NCI-H2171 treated with DMSO at 0.1 percent for 48 hours (cell line): ENCODE data around the gene MRPL43.
A peak's percentile ranks its signal among the peaks of the same experiment; 100 is the strongest.
"Not testable (repeated sequence)": the region's sequence is repeated elsewhere in the genome, so short reads cannot be mapped to it uniquely, and the experiment has no call there.

Experiments
- DNase-seq: peaks from one replicate; lab custom pipeline; 2025; lab: John Stamatoyannopoulos, UW

MRPL43 gene

GRCh38 chr10:100982916-100983830, 4.1 kb downstream of the MRPL43 start:
- DNase-seq: no peak

DNA sequence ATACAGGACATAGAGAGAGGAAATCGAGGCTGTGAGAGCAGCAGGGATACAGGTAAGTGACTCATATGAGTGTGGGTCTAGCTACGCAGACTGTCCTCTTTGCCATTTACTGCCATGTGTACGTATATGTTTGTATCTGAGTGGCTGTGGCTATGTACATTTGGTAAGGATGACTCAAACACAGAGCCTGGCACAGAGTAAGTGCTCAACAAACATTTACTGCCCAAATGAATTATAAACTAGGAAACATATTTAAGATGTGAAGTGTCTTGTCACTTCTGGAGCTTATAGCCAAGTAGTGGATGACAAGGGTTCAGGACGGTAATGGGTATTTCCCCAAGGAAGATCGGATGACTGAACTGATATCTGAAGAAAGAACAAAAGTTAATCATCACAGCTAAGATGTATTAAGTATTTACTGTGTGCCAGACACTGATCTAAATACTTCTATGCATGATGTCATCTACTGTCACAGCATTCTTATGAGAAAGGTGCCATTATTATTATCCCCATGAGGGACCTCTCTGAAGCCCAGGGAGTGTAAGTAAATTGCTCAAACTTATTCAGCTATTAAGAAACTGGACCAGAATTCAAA, 6.0 kb downstream of the MRPL43 start:
- DNase-seq: no peak

DNA sequence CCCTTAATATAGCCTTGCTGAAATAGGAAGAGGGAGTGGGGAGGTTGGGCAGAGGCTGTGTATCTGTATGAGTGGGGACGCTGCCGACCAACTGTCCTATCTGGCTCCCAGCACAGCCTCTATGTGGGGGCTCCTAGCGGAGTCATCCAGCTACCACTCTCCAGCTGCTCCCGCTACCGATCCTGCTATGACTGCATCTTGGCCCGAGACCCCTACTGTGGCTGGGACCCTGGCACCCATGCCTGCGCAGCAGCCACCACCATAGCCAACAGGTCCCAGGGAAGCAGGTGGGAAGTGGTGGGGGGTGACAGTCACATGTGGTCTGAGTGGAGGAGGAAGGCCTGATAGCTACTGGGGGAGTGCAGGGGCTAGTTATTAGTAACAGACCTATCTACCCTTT, 6.6 kb downstream of the MRPL43 start:
- DNase-seq: no peak

DNA sequence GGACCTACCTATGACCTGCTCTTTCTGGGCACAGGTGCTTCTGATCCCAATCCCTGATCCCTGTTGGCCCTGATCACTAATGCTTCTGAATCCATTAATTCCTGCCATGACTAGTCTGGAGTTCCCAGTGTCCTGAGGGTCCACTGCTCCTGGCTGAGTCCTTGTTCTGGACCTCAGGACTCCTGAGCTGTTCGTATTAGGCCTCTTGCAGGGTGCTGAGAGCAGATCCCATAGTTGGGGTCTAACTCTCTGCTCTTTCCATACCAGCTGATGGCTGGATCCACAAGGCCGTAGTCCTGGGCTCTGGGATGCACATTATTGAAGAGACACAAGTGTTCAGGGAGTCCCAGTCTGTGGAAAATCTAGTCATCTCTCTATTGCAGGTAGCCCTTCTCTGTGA, 7.0 kb downstream of the MRPL43 start:
- DNase-seq: no peak

DNA sequence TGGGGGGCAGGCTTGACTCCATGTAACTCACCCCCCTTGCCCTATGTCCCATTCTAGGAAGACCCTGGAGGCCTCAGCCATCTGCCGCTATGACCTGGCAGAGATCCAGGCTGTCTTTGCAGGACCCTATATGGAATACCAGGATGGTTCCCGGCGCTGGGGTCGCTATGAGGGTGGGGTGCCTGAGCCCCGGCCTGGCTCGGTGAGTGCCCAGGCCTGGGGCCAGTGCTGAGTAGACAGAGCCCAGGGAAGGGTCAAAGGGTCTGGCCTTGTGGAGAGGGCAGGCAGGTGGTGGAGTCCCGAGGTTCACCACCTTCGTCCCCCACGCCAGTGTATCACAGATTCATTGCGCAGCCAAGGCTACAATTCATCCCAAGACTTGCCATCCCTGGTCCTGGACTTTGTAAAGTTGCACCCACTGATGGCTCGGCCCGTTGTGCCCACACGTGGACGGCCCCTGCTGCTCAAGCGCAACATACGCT, 7.5 kb downstream of the MRPL43 start:
- DNase-seq: no peak

DNA sequence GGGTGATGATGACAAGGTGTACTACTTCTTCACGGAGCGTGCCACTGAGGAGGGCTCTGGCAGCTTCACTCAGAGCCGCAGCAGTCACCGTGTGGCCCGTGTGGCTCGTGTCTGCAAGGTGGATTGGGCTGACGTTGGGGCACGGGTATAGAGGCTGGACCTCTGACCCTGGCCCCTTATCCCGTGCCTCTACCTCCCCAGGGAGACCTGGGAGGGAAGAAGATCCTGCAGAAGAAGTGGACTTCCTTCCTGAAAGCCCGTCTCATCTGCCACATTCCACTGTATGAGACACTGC, 8.4 kb downstream of the MRPL43 start:
- DNase-seq: no peak

- DNase-seq: no peak
Measured at GRCh38 chr10:100978121-100978900, 9.0 kb downstream of the MRPL43 start.

GRCh38 chr10:100977436-100977835, 9.9 kb downstream of the MRPL43 start:
- DNase-seq: no peak

DNA sequence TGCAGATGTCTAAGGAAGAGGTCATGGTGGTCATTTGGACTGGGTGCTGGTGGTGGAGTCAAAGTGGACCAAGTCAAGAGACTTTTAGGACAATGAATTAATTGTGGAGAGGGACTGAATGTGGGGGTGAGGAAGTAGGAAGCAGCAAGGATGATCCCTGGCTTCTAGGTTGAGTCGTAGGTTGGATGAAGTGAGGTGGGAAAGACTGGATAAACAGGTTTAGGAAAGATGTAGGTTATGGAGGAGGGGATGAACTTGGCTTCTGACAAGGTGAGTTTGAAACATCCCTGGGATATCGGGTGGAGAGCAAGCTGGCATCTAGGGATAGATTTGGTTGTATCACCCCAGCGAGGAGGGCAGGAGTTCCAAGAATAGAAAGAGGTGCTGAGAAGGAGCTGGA, 10.4 kb downstream of the MRPL43 start:
- no peak for DNase-seq

DNA sequence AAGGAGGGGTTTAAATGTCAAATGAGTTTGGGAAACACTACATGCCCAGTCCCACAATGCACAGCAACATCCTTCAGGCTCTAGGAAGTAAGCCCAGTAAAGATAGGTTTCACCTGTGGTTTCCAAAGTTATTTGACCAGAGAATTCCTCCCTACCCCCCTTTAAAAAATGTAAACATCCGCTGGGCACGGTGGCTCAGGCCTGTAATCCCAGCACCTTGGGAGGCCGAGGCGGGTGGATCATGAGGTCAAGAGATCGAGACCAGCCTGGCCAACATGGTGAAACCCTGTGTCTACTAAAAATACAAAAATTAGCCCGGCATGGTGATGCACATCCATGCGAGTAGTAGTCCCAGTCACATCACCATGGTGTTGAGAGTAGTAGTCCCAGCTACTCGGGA, 11.9 kb downstream of the MRPL43 start:
- DNase-seq: not testable (repeated sequence)

DNA sequence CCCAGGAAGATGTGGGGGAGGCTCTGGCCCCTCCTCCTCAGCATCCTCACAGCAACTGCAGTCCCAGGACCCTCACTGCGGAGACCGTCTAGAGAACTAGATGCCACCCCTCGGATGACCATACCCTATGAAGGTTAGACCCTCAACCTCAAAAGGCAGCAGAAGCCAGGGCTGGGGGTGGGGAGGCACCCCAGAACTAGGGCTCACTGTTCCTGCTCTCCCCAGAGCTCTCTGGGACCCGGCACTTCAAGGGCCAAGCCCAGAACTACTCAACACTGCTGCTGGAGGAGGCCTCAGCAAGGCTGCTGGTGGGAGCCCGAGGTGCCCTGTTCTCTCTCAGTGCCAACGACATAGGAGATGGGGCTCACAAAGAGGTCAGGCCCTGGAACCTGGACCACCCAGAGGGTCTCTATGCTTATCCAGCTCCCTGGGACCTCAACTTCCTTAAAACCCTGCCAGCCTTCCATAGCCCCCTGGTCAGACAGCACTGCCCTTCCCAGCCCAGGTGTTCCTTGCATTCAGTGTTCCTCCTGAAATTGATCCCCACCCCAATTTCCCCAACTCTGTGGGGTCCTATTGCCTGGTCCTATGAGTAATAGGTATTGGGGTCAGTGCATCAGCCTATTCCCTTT, 14.3 kb downstream of the MRPL43 start:
- no peak for DNase-seq

DNA sequence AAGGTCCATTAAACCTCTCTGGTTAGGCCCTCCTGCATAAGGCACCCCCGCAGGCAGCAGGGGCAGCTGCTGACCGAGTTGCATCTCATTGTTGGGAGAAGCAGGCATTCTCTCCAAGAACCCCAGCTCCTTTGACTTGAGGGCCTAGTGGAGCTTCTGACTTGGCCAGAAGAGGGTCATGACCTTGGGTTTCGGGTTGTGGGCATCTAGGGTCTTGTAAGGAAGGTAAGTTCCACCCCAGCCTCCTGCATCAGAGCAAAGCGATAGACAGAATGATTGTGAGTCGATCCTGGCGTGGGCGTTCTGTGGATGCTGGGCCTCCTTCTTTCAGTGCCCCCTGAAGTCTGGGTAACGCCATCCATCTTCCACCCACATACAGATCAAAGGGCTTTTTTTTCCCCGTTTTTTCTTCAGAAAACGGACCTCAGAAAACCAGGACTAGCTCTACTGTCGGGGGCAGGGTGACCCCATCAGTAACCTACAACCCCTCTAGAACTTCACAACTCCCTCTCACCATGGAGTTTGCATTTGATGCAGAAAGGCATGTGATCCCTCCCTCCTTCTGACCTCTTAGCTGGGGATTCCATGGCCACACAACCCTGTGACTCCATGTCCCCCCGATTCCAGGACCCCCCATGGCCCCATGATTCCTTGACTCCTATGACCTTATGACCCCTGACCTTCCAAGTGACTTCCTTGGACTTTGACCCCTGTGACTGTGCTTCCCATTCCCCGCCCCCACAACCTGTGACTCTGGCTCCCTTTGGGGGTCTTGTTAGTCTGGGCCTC, 15.0 kb downstream of the MRPL43 start:
- DNase-seq: no peak

DNA sequence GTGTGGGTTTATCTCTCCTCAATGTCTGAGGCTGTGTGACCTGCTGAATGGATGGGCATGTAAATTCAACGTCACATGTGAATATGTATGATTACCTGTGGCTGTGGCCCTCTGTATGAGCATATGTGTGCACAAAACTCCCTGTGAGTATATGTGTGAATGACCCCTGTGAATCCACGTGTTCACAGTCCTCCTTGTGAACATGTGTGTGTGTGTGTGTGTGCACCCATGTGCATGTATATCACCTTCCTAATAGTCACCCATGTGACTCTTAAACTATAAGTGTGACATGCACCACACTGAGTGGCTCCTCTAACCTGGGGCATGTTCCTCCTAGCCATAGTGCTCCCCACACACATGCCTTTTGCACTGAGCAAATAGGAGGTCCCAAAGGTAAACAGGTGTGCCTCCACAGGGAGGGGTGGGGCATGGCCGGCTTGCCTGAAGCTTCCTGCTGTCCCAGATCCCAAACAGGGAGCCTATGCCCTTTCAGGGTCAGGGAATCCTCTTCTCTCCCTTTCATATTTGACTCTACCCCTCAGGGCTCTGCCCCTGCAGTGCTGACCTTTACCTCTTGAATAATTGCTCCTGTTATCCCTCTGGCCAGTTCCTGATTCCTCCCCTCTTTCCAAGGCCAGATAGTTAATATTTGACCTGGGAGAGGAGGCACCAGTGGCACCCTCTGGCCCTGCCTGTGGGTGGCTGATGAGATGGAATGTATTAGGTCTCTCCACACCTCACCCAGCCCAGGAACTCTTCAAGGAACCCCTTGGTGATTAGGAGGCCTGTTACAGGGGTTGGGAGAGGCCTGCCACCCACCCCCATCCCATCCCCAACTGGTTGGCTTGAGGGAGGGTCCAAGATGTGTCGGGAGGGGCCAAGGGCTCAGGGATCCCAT, 16.1 kb downstream of the MRPL43 start:
- no peak for DNase-seq

GRCh38 chr10:100970076-100970913, 17.0 kb downstream of the MRPL43 start:
- DNase-seq: no peak

GRCh38 chr10:100969187-100970075, 17.9 kb downstream of the MRPL43 start, which contains the start of gene SEMA4G:
Gene SEMA4G (plus strand): TSS chr10:100969504. CDS start chr10:100972913, 3,409 bp downstream.
- DNase-seq: peak; percentile 4

- no peak for DNase-seq
Measured at GRCh38 chr10:100968863-100969186, 18.5 kb downstream of the MRPL43 start.

DNA sequence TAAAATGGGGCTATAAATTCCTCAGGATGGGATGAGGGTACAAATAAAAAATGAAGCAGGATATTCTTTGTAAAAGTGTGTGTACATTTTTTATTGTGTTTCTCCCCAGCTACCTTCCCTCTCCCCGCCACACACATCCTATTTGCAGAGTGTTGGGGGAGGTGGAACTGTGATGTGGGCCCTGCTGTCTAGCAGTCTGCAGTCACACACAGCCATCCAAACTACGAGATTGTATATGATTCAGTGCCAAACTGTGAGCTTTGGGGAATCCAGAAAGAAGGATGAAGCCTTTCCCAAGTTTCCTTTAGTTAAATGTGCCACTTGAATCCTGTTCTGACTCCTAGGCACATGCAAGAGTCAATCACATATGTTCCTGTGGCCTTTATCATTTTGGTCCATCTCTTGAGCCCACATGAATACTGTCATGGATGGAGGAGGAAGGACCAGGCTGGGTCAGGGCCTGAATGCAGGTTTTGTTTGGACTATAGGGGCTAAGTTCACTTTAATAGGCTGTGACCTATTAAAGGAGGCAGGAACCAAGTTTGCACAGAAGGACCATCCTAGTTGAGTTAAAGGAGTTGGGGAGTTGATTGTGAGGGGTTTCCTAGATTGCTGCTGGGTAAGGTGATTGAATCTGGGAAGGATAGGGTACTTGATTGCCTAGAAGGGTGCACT, 19.1 kb downstream of the MRPL43 start:
- no peak for DNase-seq

GRCh38 chr10:100967332-100967731, 20.0 kb downstream of the MRPL43 start:
- no peak for DNase-seq
